Coronary artery (tissue), 2 donors: Measurements from ENCODE around the gene TOP2A.

ENCODE experiments used
- DNase-seq: peaks from one replicate; pipeline ENCODE4 v3.0.0-alpha.2; 2017; ENCODE audit warnings: low spot score
- H3K27ac ChIP-seq, 2 donors: fragments of 200-600 bp; sonication (generic); one replicate each; pipeline ENCODE4 v1.5.1; 2016 to 2019
- H3K4me3 ChIP-seq: fragments of 200-600 bp; sonication (generic); 2 replicates; pipeline ENCODE4 v1.5.1; 2016; ENCODE audit warnings: mild to moderate bottlenecking, moderate library complexity
- TF ChIP-seq, protein P1 (sequence below): fragments of 200-600 bp; sonication (generic); IDR thresholded peaks from one replicate; pipeline ENCODE4 v1.5.1; 2019; ENCODE audit warnings: antibody characterized with exemption

TOP2A gene

DNA sequence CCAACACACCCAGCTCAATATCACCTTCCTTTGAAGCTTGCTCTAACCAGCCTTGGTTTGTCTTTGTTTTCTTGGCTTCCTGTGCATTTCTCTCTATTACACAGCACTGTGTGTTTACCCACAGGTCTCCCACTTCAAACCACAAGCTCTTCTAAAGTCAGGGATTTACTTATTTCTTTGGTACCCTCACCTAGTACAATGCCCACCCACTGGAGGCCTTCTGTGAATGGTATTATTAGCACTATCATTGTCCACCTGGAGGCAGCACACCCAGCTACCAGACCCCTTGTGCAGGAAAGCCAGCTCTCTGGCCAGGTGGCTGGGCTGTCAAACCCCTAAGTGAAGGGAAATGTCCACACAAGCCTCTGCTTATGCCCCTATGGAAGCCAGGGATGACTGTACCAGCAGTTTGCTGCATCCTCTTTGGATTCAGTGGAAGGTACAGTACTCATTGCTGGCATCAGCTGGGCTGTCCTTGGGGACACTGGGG lies 9.4 kb upstream of the TOP2A start:
- H3K4me3 ChIP-seq = no peak overlapping the region
- no peak for DNase-seq
- TF ChIP-seq, protein P1, sequence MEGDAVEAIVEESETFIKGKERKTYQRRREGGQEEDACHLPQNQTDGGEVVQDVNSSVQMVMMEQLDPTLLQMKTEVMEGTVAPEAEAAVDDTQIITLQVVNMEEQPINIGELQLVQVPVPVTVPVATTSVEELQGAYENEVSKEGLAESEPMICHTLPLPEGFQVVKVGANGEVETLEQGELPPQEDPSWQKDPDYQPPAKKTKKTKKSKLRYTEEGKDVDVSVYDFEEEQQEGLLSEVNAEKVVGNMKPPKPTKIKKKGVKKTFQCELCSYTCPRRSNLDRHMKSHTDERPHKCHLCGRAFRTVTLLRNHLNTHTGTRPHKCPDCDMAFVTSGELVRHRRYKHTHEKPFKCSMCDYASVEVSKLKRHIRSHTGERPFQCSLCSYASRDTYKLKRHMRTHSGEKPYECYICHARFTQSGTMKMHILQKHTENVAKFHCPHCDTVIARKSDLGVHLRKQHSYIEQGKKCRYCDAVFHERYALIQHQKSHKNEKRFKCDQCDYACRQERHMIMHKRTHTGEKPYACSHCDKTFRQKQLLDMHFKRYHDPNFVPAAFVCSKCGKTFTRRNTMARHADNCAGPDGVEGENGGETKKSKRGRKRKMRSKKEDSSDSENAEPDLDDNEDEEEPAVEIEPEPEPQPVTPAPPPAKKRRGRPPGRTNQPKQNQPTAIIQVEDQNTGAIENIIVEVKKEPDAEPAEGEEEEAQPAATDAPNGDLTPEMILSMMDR = no peak
- H3K27ac ChIP-seq = no peak overlapping the region

DNA sequence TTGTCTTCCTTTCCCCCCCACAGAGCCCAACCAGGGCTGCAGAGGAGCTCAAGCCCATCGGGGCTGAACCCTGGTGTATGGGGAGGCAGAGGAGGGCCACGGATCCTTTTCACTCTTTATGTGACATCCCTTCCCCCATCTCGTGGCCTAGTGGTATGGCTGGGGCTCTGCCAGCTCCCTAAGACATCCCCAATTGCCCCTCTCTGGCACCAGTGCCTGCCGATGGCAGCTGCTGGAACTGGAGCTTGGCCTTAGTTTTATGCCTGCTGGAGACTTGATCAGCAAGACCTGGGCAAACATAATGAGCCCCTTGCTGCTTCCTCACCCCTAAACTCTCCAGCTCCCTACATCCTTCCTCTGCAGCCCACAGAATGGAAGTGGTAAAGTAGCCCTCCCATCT lies 8.0 kb upstream of the TOP2A start:
- DNase-seq = no peak
- TF ChIP-seq, protein P1 = no peak
- Histone ChIP-seq H3K4me3 (no peak overlapping the region), H3K27ac (no peak overlapping the region)

DNA sequence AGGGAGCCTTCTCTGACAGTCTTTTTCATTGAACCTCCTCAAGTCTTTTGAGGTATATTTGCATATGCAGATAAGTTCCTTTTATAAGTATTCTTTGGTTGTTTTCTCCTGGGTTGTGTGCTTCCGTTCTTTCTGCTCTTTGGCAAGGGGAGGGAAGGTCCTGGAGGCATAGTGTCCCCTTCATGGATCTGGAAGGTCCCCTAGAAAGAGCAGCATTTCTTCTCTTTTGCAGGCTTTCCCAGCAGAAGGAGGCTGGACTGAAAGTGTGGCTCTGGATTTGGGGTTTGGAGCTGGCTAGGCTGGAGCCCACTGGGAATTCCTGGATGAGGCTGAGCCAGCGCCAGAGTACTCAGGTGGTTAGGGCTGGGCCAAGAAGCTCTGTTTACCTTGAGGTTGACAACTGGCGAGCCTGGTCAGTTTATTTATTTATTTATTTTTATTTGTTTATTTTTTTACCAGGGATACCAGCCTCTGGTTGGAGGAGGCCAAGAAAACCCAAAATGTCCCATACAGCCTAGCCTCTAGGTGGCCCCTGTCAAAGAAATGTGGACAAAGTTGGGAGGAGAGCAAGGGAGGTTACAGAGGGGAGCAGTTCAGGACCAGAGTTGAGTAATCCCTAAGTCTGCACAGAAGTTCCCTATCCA lies 5.4 kb upstream of the TOP2A start:
- no peak overlapping the region for H3K27ac ChIP-seq
- no peak overlapping the region for H3K4me3 ChIP-seq
- DNase-seq = no peak
- TF ChIP-seq, protein P1 = no peak

DNA sequence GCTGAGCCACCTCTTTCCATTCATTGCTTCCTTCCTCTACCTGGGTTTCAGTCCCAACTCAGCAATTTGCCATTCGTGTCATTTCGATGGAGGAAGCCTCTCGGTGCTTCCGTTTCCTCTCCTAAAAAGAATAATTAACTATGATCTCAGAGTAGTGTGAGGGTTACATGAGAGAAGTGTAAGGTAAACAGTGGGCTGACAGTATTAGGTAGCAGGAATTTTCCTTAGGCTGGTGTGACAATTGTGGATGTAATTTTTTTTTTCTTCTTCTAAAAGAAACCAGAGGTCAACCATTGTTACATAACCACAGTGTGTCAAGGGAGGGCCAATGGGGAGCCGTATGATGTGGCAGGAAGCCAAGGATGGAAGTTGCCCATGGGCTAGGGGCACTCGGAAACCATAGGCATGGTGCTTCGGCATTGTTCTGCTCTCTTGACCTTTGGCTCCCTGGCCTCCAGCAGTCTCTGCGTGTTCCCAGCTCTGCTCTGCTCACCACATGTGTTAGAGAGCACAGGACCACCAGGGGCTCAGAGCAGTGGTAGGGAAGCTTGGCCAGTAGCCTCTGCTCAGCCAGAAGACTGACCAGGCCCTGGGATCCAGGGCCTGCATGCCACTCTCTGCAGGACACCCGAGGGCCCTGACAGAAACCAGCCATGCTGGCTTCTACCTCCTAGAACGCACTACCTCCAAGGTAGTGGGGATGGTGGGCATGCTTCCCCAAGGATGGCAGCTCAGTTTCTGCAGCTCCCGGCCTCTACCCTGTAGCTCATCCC lies 2.0 kb upstream of the TOP2A start:
- Histone ChIP-seq H3K4me3 (no peak overlapping the region), H3K27ac (no peak overlapping the region)
- TF ChIP-seq, protein P1 = no peak
- no peak for DNase-seq

DNA sequence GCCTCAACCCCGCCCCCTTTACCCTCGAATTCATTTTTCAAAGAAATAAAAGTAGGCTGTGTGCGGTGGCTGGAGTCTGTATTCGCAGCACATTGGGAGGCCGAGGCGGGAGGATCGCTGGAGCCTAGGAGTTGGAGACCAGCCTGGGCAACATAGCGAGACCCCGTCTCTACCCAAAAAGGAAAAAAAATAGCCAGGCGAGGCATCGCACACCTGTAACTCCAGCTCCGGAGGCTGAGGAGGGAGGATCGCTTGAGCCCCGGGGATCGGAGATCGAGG lies 671 bp upstream of the TOP2A start:
- H3K27ac ChIP-seq = peak overlapping the region; percentile 37 to 66

DNA sequence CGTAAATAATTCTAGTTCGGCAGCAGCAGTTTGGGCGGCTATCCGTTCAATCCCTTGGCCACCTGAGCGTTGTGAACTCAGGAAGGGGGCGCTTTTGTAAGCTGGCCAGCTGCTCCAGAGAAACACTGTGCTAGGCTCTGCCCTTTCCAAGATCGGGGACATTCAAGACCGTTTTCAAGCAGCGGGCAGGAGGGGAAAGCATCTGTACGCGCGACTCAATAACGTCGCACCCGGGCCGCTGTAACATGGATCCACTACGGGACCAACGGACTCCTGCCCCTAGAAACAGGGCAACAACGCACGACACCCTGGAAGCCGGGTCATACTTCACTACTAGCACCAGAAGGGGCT lies 463 bp downstream of the TOP2A start:
- Histone ChIP-seq H3K4me3 (peak overlapping the region; percentile 76), H3K27ac (no peak overlapping the region)
- no peak for DNase-seq
- TF ChIP-seq, protein P1 = no peak

More for the DNA sequence above, 671 bp upstream of the TOP2A start:
- TF ChIP-seq, protein P1 = no peak
- DNase-seq = no peak
- peak overlapping the region; percentile 76 for H3K4me3 ChIP-seq

DNA sequence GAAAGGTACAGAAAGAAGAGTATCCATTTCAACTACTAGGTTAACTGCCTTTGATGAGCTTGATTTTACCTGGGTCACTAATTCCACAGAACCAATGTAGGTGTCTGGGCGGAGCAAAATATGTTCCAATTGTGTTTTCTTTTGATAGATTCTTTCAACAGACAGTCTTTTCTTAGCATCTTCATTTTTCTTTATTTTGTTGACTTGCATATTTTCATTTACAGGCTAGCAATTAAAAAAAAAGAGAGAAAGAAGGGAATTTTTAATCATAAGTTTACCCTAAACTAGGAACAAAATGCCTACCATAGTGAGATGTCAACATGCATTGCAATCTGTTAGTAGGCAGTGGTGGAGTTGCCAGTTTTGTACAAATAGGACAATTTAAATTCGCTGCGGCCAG lies 1.0 kb downstream of the TOP2A start:
- H3K4me3 ChIP-seq = peak overlapping the region; percentile 76
- no peak for DNase-seq
- TF ChIP-seq, protein P1 = no peak
- no peak overlapping the region for H3K27ac ChIP-seq
